Activated gamma-delta T cell (primary cell): ENCODE results near the gene BRINP2.
"Not testable (repeated sequence)": the region's sequence is repeated elsewhere in the genome, so short reads cannot be mapped to it uniquely, and the experiment has no call there.

ENCODE experiments used
- DNase-seq: peaks from one replicate; lab custom pipeline; 2025; lab: John Stamatoyannopoulos, UW

The BRINP2 gene

DNA sequence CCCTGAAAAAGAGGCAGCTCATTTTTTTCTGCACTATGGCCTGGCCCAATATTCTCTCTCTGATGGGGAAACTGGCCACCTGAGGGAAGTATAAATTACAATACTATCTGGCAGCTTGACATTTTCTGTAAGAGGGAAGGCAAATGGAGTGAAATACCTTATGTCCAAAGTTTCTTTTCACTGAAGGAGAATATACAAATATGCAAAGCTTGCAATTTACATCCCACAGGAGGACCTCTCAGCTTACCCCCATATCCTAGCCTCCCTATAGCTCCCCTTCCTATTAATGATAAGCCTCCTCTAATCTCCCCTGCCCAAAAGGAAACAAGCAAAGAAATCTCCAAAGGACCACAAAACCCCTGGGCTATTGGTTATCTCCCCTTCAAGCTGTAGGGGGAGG is 150.7 kb downstream of the BRINP2 start:
- not testable (repeated sequence) for DNase-seq

GRCh38 chr1:177328251-177328650 is 157.5 kb downstream of the BRINP2 start:
- DNase-seq, result no peak

DNA sequence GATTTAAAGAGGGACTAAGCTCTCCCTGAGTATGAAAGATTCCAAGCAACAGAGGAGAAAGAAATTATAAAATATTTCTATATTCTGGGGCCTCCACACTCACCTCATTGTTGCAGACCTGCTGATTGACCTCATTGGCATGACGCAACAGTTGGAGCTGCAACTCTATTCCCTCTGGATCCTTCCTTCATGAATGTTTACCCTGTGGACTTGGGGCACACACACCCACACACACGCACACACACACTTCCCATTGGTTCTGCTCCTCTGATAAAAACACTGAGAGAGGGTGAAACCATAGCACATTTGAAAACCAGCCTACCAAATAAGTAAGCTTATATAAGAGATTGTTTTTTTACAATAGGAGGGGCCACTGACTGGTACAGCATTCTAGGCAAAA is 159.1 kb downstream of the BRINP2 start:
- DNase-seq, result no peak
